ENCODE data around the gene ASAP3. TPM values are rescaled to one million over a fixed set of nuclear protein-coding genes. Genes with fewer than 3 reads are reported as not detected.

The ASAP3 gene
- total RNA-seq, 1 experiment from 2014 or later, result 12.1 TPM

GRCh38 chr1:23463286-23463685, 20.7 kb downstream of the ASAP3 start:
- H3K27me3 Mint-ChIP-seq (ENCODE audit: insufficient read depth, unreplicated experiment), result no peaks in the 10 kb centered on the region
- no peak for DNase-seq
- H3K4me1 Mint-ChIP-seq (ENCODE audit: low read depth, unreplicated experiment), result no peaks in the 10 kb centered on the region
- no peak overlapping the region for H3K4me3 Mint-ChIP-seq (ENCODE audit: unreplicated experiment)
- ChIA-PET POLR2A (no interaction called here), CTCF (no interaction called here)
- no peaks in the 10 kb centered on the region for H3K36me3 ChIP-seq (ENCODE audit: control insufficient read depth, insufficient read depth, low read length)
- no peaks in the 10 kb centered on the region for H3K9me3 Mint-ChIP-seq (ENCODE audit: unreplicated experiment)
- no peak for TF ChIP-seq CTCF (IDR thresholded peaks at IDR 0.05; ENCODE audit: insufficient read depth in 1 of 2, low read depth in 1 of 2, low read length in 1 of 2, severe bottlenecking in 1 of 2, unreplicated experiment in 1 of 2)
- H3K27ac Mint-ChIP-seq (ENCODE audit: unreplicated experiment), result no peak overlapping the region
- no peak overlapping the region for H3K4me3 ChIP-seq (ENCODE audit: low read depth, low read length)
- no peaks in the 10 kb centered on the region for H3K27me3 ChIP-seq (replicated peaks; ENCODE audit: control insufficient read depth, insufficient read depth, low read length)
- H3K9me3 ChIP-seq, result no peaks in the 10 kb centered on the region
- peaks cover 7% of the 10 kb centered on the region for H3K4me1 ChIP-seq
- intact Hi-C loops (cut with micrococcal nuclease; ENCODE audit: unreplicated experiment), result no loop called here
- BruUV-seq (replicated peaks), result no TSS peak
- no peaks in the 10 kb centered on the region for H3K36me3 Mint-ChIP-seq (ENCODE audit: insufficient read depth, unreplicated experiment)

GRCh38 chr1:23462766-23463165, 21.2 kb downstream of the ASAP3 start:
- Histone ChIP-seq H3K36me3 (ENCODE audit: control insufficient read depth, insufficient read depth, low read length) (no peaks in the 10 kb centered on the region), H3K27me3 (replicated peaks; ENCODE audit: control insufficient read depth, insufficient read depth, low read length) (no peaks in the 10 kb centered on the region), H3K9me3 (no peaks in the 10 kb centered on the region), H3K4me3 (ENCODE audit: low read depth, low read length) (no peak overlapping the region), H3K4me1 (peaks cover 7% of the 10 kb centered on the region)
- H3K36me3 Mint-ChIP-seq (ENCODE audit: insufficient read depth, unreplicated experiment), result no peaks in the 10 kb centered on the region
- no peak overlapping the region for H3K27ac Mint-ChIP-seq (ENCODE audit: unreplicated experiment)
- BruUV-seq (replicated peaks), result no TSS peak
- no peak for TF ChIP-seq CTCF (IDR thresholded peaks at IDR 0.05; ENCODE audit: insufficient read depth in 1 of 2, low read depth in 1 of 2, low read length in 1 of 2, severe bottlenecking in 1 of 2, unreplicated experiment in 1 of 2)
- no peak overlapping the region for H3K4me3 Mint-ChIP-seq (ENCODE audit: unreplicated experiment)
- DNase-seq, result no peak
- no peaks in the 10 kb centered on the region for H3K9me3 Mint-ChIP-seq (ENCODE audit: unreplicated experiment)
- POLR2A ChIA-PET, result no interaction called here
- intact Hi-C loops (cut with micrococcal nuclease; ENCODE audit: unreplicated experiment), result no loop called here
- H3K27me3 Mint-ChIP-seq (ENCODE audit: insufficient read depth, unreplicated experiment), result no peaks in the 10 kb centered on the region
- CTCF ChIA-PET, result no interaction called here
- no peaks in the 10 kb centered on the region for H3K4me1 Mint-ChIP-seq (ENCODE audit: low read depth, unreplicated experiment)

DNA sequence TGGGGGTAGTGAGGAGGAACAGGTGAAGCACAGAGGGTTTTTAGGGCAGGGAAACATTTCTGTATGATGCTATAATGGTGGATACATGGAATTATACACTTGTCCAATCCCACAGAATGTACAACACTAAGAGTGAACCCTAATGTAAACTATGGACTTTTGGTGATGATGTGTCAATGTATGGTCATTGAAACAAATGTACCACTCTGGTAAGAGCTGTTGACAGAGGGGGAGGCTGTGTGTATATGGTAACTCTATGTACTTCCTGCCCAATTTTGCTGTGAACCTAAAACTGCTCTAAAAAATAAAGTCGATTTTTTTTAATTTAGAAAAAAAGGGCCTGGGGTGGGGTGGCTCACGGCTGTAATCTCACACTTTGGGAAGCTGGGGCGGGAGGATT, 22.9 kb downstream of the ASAP3 start:
- ChIA-PET CTCF (no interaction called here), POLR2A (no interaction called here)
- Mint-ChIP-seq H3K4me1 (ENCODE audit: low read depth, unreplicated experiment) (no peaks in the 10 kb centered on the region), H3K27ac (ENCODE audit: unreplicated experiment) (no peak overlapping the region), H3K4me3 (ENCODE audit: unreplicated experiment) (no peak overlapping the region), H3K9me3 (ENCODE audit: unreplicated experiment) (no peaks in the 10 kb centered on the region), H3K27me3 (ENCODE audit: insufficient read depth, unreplicated experiment) (no peaks in the 10 kb centered on the region), H3K36me3 (ENCODE audit: insufficient read depth, unreplicated experiment) (no peaks in the 10 kb centered on the region)
- TF ChIP-seq CTCF (IDR thresholded peaks at IDR 0.05; ENCODE audit: insufficient read depth in 1 of 2, low read depth in 1 of 2, low read length in 1 of 2, severe bottlenecking in 1 of 2, unreplicated experiment in 1 of 2), result no peak
- no TSS peak for BruUV-seq (replicated peaks)
- intact Hi-C loops (cut with micrococcal nuclease; ENCODE audit: unreplicated experiment), result no loop called here
- no peaks in the 10 kb centered on the region for H3K9me3 ChIP-seq
- no peaks in the 10 kb centered on the region for H3K36me3 ChIP-seq (ENCODE audit: control insufficient read depth, insufficient read depth, low read length)
- peaks cover 7% of the 10 kb centered on the region for H3K4me1 ChIP-seq
- no peaks in the 10 kb centered on the region for H3K27me3 ChIP-seq (replicated peaks; ENCODE audit: control insufficient read depth, insufficient read depth, low read length)
- no peak overlapping the region for H3K4me3 ChIP-seq (ENCODE audit: low read depth, low read length)
- DNase-seq, result no peak
